ENCODE data around the gene ISM1.

The ISM1 gene

GRCh38 chr20:13220904-13221297, at the start of gene ISM1:
Gene ISM1 (plus strand): TSS chr20:13221274. CDS start chr20:13221777, 503 bp downstream.
- FAIRE-seq (no peak), DNase-seq (ENCODE audit: low spot score) (no peak)

- FAIRE-seq = no peak
- no peak for DNase-seq (ENCODE audit: low spot score)
Observed at GRCh38 chr20:13173201-13173600, 47.9 kb upstream of the ISM1 start.

GRCh38 chr20:13174402-13174801, 46.7 kb upstream of the ISM1 start:
- no peak for DNase-seq (ENCODE audit: low spot score)
- FAIRE-seq = no peak

- no peak for DNase-seq (ENCODE audit: low spot score)
Observed at GRCh38 chr20:13180986-13181889, 39.8 kb upstream of the ISM1 start.

GRCh38 chr20:13183005-13183404, 38.1 kb upstream of the ISM1 start:
- DNase-seq (ENCODE audit: low spot score) = no peak
- no peak for FAIRE-seq

More at GRCh38 chr20:13180986-13181889, 39.8 kb upstream of the ISM1 start:
- no peak for FAIRE-seq

GRCh38 chr20:13186043-13186774, 34.9 kb upstream of the ISM1 start:
- FAIRE-seq (no peak), DNase-seq (ENCODE audit: low spot score) (no peak)

GRCh38 chr20:13187899-13188298, 33.2 kb upstream of the ISM1 start:
- no peak for FAIRE-seq
- DNase-seq (ENCODE audit: low spot score) = no peak

- DNase-seq (ENCODE audit: low spot score) (no peak), FAIRE-seq (no peak)
Observed at GRCh38 chr20:13199279-13199678, 21.8 kb upstream of the ISM1 start.

- DNase-seq (ENCODE audit: low spot score) (no peak), FAIRE-seq (no peak)
Observed at GRCh38 chr20:13200767-13201500, 20.1 kb upstream of the ISM1 start.

- DNase-seq (ENCODE audit: low spot score) (no peak), FAIRE-seq (no peak)
Observed at GRCh38 chr20:13202565-13202964, 18.5 kb upstream of the ISM1 start.

GRCh38 chr20:13205425-13205824, 15.6 kb upstream of the ISM1 start:
- no peak for DNase-seq (ENCODE audit: low spot score)

GRCh38 chr20:13205848-13206434, 15.1 kb upstream of the ISM1 start:
- FAIRE-seq (no peak), DNase-seq (ENCODE audit: low spot score) (no peak)

More at GRCh38 chr20:13205425-13205824, 15.6 kb upstream of the ISM1 start:
- FAIRE-seq = no peak

- DNase-seq (ENCODE audit: low spot score) (no peak), FAIRE-seq (no peak)
Observed at GRCh38 chr20:13207016-13207415, 14.1 kb upstream of the ISM1 start.

GRCh38 chr20:13211956-13212618, 9.0 kb upstream of the ISM1 start:
- FAIRE-seq = no peak

GRCh38 chr20:13212750-13213149, 8.3 kb upstream of the ISM1 start:
- DNase-seq (ENCODE audit: low spot score) (no peak), FAIRE-seq (no peak)

More at GRCh38 chr20:13211956-13212618, 9.0 kb upstream of the ISM1 start:
- no peak for DNase-seq (ENCODE audit: low spot score)

- DNase-seq (ENCODE audit: low spot score) = no peak
- FAIRE-seq = no peak
Observed at GRCh38 chr20:13213335-13213734, 7.7 kb upstream of the ISM1 start.

- no peak for FAIRE-seq
Observed at GRCh38 chr20:13216533-13216932, 4.5 kb upstream of the ISM1 start.

GRCh38 chr20:13219327-13220193, 1.5 kb upstream of the ISM1 start:
- FAIRE-seq = no peak
- DNase-seq (ENCODE audit: low spot score) = no peak

More at GRCh38 chr20:13216533-13216932, 4.5 kb upstream of the ISM1 start:
- DNase-seq (ENCODE audit: low spot score) = no peak

- FAIRE-seq = no peak
- no peak for DNase-seq (ENCODE audit: low spot score)
Observed at GRCh38 chr20:13220194-13220903, 725 bp upstream of the ISM1 start.
